ENCODE data around the gene MCCC1. TPM values are rescaled to one million over a fixed set of nuclear protein-coding genes. Genes with fewer than 3 reads are reported as not detected.

The MCCC1 gene
- total and polyA plus RNA-seq, 2 of the 13 experiments (the other 11 are each of a cell fraction or from before 2014, with no cell fraction given), result 11.7 to 30.1 TPM

- peak; percentile 55 for TF ChIP-seq PAXIP1 (CRISPR knock-in tag; conservative IDR thresholded peaks at IDR 0.05)
- no peak for TF ChIP-seq THAP7 (CRISPR knock-in tag; IDR thresholded peaks at IDR 0.05)
- TF ChIP-seq ZNF224 (CRISPR knock-in tag; IDR thresholded peaks at IDR 0.05), result no peak
- no peak for TF ChIP-seq ZNF558 (CRISPR knock-in tag; IDR thresholded peaks at IDR 0.05; ENCODE audit: borderline replicate concordance)
- no peak for TF ChIP-seq HNRNPUL1 (IDR thresholded peaks at IDR 0.05; ENCODE audit: low read depth, low read length)
- TF ChIP-seq JUN (CRISPR knock-in tag; IDR thresholded peaks at IDR 0.05), result peak; percentile 71
- TF ChIP-seq NCOA2 (CRISPR knock-in tag; IDR thresholded peaks at IDR 0.05), result no peak
- TF ChIP-seq MTA1 (CRISPR knock-in tag; IDR thresholded peaks at IDR 0.05; ENCODE audit: borderline replicate concordance), result 0 out of 2 replicates have a peak, but pooled peaks have one; percentile 68
- peak; percentile 71 for TF ChIP-seq ZNF883 (CRISPR knock-in tag; IDR thresholded peaks at IDR 0.05; ENCODE audit: not compliant biosample characterization)
- peak; percentile 72; the same call in 1 of the 2 replicates for TF ChIP-seq ZNF564 (CRISPR knock-in tag; IDR thresholded peaks at IDR 0.05)
- TF ChIP-seq ZNF777 (CRISPR knock-in tag; IDR thresholded peaks at IDR 0.05), result peak; percentile 61
- no peak for TF ChIP-seq ZFP36 (IDR thresholded peaks at IDR 0.05; ENCODE audit: borderline replicate concordance, low read depth, low read length, partially characterized antibody)
- TF ChIP-seq, protein P1, sequence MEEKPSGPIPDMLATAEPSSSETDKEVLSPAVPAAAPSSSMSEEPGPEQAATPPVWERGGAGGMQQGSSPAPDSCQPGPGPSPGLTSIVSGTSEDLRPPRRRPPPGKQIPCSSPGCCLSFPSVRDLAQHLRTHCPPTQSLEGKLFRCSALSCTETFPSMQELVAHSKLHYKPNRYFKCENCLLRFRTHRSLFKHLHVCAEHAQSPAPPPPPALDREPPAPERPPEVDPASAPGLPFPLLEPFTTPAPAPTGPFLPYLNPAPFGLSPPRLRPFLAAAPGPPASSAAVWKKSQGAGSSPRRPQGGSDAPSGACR (CRISPR knock-in tag; IDR thresholded peaks at IDR 0.05), result no peak
- peak; percentile 59; the same call in 1 of the 2 replicates for TF ChIP-seq TMF1 (CRISPR knock-in tag; IDR thresholded peaks at IDR 0.05; ENCODE audit: low read depth)
- no peak for TF ChIP-seq HNRNPK (IDR thresholded peaks at IDR 0.05; ENCODE audit: low read depth, low read length, poor library complexity, severe bottlenecking)
- TF ChIP-seq NCOR1 (IDR thresholded peaks at IDR 0.05; ENCODE audit: borderline replicate concordance, low read length), result no peak
- peak; percentile 45; the same call in 1 of the 2 replicates for TF ChIP-seq EHMT2 (IDR thresholded peaks at IDR 0.05; ENCODE audit: borderline replicate concordance, low read depth, low read length)
- peak; percentile 96 for TF ChIP-seq NFYB (CRISPR knock-in tag; IDR thresholded peaks at IDR 0.05)
- no peak for TF ChIP-seq HDAC6 (IDR thresholded peaks at IDR 0.05; ENCODE audit: low read depth, low read length)
- TF ChIP-seq, protein P2, sequence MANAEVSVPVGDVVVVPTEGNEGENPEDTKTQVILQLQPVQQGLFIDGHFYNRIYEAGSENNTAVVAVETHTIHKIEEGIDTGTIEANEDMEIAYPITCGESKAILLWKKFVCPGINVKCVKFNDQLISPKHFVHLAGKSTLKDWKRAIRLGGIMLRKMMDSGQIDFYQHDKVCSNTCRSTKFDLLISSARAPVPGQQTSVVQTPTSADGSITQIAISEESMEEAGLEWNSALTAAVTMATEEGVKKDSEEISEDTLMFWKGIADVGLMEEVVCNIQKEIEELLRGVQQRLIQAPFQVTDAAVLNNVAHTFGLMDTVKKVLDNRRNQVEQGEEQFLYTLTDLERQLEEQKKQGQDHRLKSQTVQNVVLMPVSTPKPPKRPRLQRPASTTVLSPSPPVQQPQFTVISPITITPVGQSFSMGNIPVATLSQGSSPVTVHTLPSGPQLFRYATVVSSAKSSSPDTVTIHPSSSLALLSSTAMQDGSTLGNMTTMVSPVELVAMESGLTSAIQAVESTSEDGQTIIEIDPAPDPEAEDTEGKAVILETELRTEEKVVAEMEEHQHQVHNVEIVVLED (CRISPR knock-in tag; IDR thresholded peaks at IDR 0.05; ENCODE audit: borderline replicate concordance), result peak; percentile 58; the same call in 1 of the 2 replicates
- TF ChIP-seq ZNF598 (CRISPR knock-in tag; IDR thresholded peaks at IDR 0.05; ENCODE audit: borderline replicate concordance), result peak; percentile 50; the same call in 1 of the 2 replicates
- no peak; the same call in 1 of the 2 replicates for TF ChIP-seq ZSCAN12 (CRISPR knock-in tag; IDR thresholded peaks at IDR 0.05)
- no peak for TF ChIP-seq CHD2 (IDR thresholded peaks at IDR 0.05; ENCODE audit: low read depth, low read length)
These were observed at the start of gene MCCC1 (continued) for GRCh38 chr3:183099026-183099837.

Measured in HepG2 (cell line).